Middle frontal gyrus (tissue), 1 donor: ENCODE results near the gene SIK2.

Experiments
- DNase-seq: peaks from one replicate; pipeline ENCODE4 v3.0.0-alpha.2; 2015; ENCODE audit warnings: low spot score; ENCODE audit errors: extremely low spot score

Gene SIK2

GRCh38 chr11:111581341-111581740 is 20.9 kb upstream of the SIK2 start:
- no peak for DNase-seq

DNA sequence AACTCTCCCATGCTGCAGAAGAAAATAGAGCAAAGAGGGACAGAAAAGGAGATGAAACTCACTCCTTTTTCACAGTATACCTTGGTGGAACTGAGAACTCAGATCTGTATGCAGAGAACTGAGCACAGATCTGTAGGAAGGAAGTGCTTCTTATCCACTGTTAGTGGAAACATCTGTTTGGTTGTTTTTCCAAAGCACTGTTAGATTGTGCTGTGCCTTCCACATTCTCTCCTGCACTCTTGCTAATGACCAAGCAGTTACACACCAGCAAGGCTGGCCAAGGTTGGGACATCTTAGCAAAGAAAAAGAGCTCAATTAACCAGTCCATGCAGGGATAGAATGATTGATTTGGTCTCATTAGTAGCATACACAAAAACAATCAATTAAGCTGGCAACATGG is 20.1 kb upstream of the SIK2 start:
- DNase-seq, result no peak

GRCh38 chr11:111582881-111583280 is 19.4 kb upstream of the SIK2 start:
- DNase-seq, result no peak

DNA sequence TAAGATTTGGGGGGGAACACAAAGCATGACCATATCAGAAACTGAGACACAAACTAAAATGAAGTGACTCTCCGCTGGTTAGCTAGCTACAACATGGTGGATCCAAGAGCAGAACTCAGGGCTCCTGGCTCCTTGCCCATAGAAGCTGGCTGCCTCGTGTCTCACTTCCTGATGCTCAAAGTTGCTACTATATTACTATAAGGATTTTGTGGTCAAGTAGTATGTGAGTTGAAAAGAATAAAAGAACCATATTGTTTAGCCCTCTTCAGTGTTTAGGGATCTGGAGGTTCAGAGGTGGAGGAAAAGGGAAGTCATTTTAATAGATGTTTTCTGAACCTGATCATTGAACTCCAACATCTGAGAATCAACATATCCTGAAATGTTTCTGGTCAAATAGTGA is 16.9 kb upstream of the SIK2 start:
- DNase-seq, result no peak

DNA sequence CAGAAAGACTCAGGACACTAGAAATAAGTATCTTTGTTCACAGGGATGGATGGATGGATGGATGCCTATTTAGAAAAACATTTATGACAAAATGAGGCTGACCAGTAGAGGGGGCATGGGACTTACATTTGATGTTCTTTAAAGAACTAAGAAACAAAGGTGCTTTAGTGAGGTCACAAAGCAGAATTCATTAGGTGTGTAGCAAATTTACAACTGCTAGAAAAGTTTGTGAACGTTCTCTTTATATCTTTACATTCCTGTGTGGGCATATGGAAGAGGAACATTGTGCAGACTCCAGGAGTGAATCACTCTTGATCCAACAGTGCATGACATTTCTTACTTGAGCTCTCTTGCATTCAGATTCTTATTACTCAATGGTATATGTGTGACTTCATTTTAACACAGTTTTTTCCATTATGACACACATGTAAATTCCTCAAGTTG is 15.8 kb upstream of the SIK2 start:
- DNase-seq, result no peak

DNA sequence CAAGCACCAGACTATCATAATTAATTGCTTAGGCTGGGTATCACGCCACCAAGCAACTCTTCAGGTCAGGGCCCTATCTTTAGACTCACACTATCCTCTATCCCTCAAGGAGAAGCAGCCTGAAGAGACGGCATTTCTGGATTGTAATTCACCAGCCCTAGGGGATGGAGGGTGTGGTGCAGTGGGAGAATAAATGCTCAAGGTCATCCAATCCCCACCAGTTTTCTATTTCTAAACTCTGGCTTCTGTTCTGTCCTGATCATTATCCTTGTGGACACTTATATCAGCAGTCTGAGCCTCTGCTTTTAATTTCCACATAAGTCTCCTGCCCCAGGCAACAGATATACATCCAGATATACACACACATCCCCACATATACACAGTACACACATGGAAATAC is 13.1 kb upstream of the SIK2 start:
- no peak for DNase-seq

GRCh38 chr11:111589886-111590499 is 12.3 kb upstream of the SIK2 start:
- DNase-seq, result no peak

DNA sequence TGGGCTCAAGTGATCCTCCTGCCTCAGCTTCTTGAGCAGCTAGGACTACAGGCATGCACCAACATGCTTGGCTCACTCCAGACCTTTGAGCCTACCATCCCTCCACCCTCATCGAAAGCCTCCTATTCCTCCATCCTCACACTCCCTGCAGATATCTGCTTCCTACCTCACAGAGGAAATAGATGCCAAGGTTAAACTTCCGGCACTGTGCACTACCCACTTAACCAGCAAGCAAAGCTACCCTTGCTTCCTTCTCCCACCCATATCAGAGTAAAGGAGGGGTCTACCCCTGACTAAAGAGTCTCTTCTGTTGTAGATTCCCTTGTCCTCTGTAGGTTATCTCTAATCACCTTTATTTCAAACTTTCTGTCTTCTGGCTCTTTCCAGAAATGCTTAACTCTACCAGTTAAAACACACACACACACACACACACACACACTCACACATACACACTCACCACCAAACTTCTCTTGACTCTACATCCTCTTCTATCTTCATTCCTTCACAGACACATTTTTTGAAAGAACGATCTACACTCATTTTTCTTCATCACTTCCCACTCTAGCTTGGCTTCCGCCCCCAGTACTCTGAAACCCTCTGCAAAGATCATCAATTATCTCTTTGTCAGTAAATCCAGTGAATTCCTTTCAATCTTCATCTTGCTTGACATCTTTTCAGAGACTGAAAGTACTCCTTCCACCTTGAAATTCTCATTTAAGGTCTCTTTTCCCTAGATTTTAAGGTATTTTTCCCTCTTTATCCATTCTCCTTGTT is 10.9 kb upstream of the SIK2 start:
- no peak for DNase-seq

- no peak for DNase-seq
Measured at GRCh38 chr11:111592491-111592890, 9.8 kb upstream of the SIK2 start.

DNA sequence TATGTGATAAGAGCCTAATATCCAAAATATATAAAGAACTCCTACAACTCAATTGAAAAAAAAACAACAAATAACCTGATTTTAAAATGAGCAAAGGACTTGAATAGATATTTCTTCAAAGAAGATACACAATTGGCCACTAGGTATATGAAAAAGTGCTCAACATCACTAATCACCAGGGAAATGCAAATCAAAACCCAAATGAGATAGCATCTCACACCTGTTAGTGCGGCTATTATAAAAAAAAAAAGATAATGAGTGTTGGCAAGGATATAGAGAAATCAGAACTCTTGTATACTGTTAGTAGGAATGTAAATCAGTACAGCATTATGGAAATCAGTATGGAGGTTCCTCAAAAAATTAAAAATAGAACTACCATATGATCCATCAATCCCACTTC is 5.9 kb upstream of the SIK2 start:
- DNase-seq, result no peak

- no peak for DNase-seq
Measured at GRCh38 chr11:111598148-111598547, 4.1 kb upstream of the SIK2 start.

- DNase-seq, result no peak
Measured at GRCh38 chr11:111598559-111598958, 3.7 kb upstream of the SIK2 start.

- DNase-seq, result no peak
Measured at GRCh38 chr11:111601636-111601978, 642 bp upstream of the SIK2 start.

GRCh38 chr11:111602865-111603610 is 789 bp downstream of the SIK2 start:
- no peak for DNase-seq

DNA sequence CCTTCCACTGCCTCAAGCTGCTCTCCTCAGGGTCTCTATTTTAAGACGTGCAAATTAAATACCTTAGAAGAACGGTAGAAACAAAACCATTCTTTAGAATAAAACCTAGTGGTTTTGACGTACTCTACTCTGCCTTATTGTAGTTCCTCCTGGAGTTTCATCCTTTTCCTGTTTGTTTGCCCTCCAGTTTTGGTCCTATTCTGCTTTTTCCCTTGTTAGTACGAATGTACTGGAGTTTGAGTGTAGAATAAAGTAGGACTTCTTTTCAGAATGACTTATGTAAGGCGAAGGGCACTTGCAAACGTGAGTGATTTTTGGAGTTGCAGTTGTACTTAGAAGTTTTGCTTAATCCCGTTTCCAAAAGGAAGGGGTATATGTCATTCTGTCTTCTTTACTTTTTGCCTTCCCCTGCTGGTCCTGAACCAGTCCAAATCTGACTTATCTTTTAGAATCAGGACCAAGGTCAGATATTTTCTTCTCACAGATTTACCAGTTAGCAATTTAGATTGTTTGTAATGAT is 1.4 kb downstream of the SIK2 start:
- no peak for DNase-seq

- no peak for DNase-seq
Measured at GRCh38 chr11:111604392-111605009, 2.3 kb downstream of the SIK2 start.

- no peak for DNase-seq
Measured at GRCh38 chr11:111605681-111606080, 3.4 kb downstream of the SIK2 start.

GRCh38 chr11:111606986-111607385 is 4.7 kb downstream of the SIK2 start:
- DNase-seq, result no peak

- no peak for DNase-seq
Measured at GRCh38 chr11:111607751-111608150, 5.5 kb downstream of the SIK2 start.

GRCh38 chr11:111612224-111612623 is 10.0 kb downstream of the SIK2 start:
- no peak for DNase-seq

DNA sequence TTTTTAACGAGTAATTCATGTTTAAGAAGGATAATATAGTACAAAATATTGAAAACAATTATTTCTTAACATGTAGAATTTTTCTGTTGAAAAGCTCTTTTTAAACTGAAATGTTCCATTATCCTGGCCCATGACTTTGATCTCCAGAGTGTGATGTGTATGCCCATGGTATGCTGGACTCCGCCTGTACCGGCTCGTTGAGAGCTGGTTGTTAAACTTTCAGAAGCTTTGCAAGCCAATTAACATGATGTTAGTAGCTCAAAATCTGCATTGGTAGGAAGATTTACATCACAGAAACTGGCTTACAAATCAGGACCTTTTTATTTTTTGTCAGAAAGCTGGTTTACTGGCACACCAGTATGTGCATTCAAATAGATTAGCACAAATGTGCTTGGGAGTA is 15.0 kb downstream of the SIK2 start:
- no peak for DNase-seq

GRCh38 chr11:111620518-111620917 is 18.3 kb downstream of the SIK2 start:
- no peak for DNase-seq
